Measurements from ENCODE around the gene TNS3.

Gene TNS3

GRCh38 chr7:47335557-47336471 is 246.1 kb downstream of the TNS3 start:
- DNase-seq = no peak

GRCh38 chr7:47335071-47335470 is 246.8 kb downstream of the TNS3 start:
- DNase-seq = no peak

- DNase-seq = no peak
Observed at GRCh38 chr7:47333959-47334358, 248.0 kb downstream of the TNS3 start.

DNA sequence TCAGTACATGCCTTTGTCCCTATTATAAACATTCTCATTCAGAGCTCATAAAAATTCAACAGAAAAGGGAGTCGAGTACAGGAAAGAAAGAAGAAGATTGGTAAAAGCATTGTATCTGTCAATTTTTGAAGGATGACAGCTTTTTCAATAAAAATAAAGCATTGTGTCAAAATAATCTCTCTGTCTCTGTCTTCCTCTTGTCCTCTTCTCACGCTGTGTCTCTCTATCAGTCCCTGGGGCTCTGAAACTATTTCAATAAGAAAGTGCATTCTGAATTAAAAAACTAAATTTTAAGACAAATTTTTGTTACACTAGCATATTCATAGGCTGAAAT is 248.4 kb downstream of the TNS3 start:
- no peak for DNase-seq

DNA sequence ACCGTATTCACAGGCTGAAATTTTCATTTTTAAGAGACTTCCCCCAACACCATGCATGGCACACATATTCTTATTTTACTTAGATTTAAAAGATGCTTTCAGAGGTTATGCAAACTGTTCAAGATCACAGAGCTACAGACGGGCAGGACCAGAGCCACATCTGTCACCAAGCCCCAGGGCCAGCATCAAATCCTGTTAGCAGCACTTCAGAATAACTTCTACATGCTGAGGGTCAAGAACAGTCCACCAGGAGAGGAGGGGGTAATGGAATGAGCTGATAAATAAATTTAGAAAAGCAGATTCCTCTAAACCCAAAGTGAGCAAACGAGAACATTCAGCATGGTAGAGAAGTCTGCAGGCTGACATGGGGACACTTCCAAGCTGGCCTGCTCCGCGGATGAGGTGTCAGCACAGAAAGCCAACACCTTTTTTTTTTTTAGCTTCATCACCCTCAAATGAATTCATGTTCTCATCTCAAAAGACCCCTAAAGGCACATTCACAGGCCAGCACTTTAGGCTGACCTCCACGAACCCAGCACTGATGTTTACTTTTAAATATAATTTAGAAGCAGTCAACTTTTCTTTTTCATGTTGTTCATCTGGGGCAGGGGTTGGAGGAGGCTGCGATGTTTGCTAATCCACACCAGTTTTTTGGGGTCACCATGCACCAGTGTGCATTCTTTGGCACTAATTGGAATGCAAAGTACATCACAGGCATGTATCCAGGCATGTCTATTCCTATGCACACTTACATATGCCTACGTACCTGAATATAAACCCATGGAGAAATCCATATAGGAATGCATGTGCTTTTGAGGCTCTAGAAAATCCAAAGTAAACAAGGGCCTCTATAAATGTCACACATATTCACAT is 249.0 kb downstream of the TNS3 start:
- no peak for DNase-seq

DNA sequence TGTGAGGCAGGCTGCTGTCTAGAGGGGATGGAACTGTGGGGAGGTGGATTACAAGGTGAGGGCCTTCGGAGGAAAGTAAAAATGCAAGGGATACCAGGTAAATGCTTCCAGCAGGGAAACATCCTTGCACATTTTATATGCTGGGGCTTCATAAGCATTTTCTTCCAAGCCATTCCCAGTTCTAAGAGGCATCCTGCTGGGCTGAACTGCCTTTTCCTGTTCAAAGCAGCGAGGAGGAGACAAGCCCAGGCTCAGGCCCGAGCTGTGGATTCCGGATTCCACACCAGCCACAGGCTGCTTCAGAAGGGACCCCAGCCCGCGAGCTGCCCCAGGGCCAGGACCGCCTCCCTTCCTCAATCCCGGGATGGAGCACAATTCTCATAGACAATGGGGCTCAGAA is 249.7 kb downstream of the TNS3 start:
- DNase-seq = no peak

DNA sequence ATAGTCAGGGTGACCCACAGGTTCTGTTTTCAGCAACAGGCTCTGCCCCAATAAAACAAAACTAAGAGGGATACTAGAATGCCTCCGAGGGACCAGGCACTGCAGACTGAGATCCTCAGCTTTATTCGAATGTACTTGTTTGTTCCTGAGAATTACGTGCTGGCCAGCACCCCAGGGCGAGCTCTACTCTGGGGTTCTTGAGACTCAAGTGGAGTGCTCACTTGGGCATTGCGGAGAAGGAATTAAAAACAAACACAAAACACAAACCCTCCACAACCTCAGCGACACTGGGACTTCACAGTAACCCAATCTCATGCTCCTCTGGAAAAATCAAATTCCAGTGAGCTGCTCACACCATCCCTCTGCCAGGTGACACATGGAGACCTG is 250.7 kb downstream of the TNS3 start:
- no peak for DNase-seq

DNA sequence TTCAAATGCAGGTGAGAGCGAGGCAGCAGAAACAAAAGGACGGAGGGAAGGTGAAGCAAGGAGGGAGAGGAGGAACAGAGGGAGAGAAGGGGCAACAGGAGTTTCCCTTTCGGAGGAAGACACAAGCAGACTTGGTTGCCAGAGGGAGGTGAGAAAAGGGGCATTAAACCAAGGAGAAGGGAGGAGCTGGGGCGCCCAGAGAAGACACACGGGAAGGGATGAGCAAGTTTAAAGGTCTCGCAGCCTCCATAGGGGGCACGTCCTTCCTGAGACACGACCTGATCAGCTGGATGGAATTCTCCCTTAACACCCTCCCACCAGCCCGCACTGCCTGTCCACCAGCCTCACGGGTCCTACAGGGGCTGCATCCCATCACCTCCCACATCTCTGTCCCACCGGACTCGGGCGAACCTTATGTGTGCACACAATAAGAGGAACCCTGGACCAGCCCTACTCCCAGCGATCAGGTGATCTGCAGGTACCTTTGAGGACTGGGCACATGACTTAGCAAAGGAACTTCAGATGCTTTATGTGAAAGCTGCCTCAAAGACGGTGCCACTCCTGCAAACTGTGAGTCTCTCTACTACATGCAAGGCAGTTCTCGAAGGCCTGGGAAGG is 251.2 kb downstream of the TNS3 start:
- DNase-seq = no peak

GRCh38 chr7:47330026-47330425 is 251.9 kb downstream of the TNS3 start:
- no peak for DNase-seq

GRCh38 chr7:47329320-47329926 is 252.5 kb downstream of the TNS3 start:
- no peak for DNase-seq

- no peak for DNase-seq
Observed at GRCh38 chr7:47328392-47329319, 253.3 kb downstream of the TNS3 start.

DNA sequence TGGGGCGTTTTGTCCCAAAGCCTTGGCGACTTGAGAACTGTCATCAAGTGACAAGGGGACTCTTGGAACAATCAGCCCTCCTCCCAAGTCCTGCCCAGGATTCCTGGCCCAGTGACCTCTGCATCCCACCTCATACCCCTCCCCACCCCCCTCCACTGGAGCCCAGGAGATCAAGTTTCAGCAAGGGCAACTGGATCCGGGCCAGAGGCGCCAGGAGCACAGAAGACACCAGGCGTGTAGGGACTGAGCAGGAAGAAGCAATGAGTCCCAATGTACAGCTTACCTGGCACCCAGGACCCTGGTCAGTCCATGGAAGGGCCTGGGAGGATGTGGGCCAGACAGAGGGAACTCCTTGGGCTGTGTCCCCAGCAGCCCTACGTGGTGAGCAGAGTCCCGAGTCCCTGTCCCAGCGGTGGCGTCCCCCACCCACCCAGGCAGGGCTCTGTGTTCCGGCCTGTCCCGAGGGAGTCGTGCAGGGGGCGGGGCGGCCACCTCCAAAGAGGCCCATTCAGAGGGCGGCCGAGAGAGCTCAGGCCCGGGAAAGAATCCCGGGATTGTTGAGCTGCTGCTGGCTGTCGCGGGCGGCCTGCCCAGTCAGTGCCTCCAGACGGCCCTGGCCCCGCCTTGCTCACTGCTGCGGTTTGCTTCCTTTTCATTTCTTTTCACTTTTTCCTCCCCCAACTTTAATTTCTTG is 254.1 kb downstream of the TNS3 start:
- DNase-seq = no peak

GRCh38 chr7:47327346-47327697 is 254.6 kb downstream of the TNS3 start:
- DNase-seq = no peak

DNA sequence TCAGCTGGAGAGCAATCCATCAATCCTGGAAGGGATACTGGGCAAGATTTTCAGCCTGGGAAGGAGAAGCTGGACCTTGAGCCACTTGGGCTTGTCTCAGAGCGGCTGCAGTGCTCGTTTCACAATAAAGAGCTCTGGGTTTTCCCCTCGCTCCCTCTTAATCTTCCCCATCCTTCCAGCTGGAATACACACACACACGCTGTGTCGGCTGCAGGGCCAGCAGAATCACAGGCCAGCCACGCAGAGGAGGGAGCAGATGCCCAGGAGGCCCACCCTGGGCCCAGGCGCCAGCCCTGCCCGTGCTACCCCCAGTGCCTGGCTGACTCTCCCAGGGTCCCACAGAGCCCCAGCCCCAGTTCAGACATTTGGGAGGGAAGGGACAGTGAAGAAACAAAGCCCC is 255.1 kb downstream of the TNS3 start:
- DNase-seq = no peak

- DNase-seq = no peak
Observed at GRCh38 chr7:47326220-47326619, 255.7 kb downstream of the TNS3 start.

DNA sequence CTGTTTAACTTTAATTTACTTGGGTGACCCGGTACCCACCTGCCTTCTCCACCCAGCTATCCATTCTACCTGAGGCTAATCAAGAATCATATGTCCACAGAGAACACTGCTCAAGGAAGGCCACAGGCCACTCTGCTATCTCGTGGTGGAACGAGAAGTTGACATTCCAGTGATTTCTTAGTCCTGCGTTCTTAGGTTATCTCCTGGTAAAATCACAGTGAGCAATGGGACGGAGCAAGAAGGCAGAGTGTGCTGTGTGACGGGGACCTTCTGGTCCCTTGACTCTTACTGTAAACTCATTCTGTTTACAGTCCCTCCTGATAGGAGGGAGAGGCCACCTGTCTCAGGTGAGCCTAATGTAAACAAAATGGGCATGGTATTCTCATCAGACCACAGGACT is 256.6 kb downstream of the TNS3 start:
- no peak for DNase-seq

- DNase-seq = no peak
Observed at GRCh38 chr7:47323904-47324303, 258.0 kb downstream of the TNS3 start.

DNA sequence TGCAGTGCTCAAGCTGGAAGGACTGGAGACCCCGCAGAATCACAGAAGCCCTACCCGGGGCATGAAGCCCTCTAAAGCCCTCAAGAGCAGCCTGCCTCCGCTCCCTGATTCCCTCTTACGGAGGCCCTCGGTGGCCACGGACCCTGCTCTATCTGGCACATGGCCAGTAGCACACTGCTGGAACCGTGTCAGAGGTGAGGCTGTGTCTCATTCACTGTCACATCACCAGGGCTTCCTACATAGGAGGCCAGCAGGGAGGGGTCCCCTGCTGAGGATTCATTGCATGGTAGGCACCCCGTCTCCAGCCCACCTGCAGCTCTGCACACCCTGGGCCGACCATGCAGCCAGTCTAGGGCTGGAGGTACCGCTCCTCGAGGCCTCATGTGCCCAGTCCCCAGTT is 259.2 kb downstream of the TNS3 start:
- no peak for DNase-seq

GRCh38 chr7:47320296-47320695 is 261.6 kb downstream of the TNS3 start:
- DNase-seq = no peak

GRCh38 chr7:47318395-47319182 is 263.3 kb downstream of the TNS3 start:
- no peak for DNase-seq

GRCh38 chr7:47317487-47317886 is 264.4 kb downstream of the TNS3 start:
- DNase-seq = no peak

Measured in activated CD4-positive, alpha-beta T cell treated with anti-CD3 and anti-CD28 coated beads for 1 hour (primary cell).